Colonic mucosa (tissue), 4 donors: ENCODE results near the gene PANX1. TPM values are rescaled to one million over a fixed set of nuclear protein-coding genes. Genes with fewer than 3 reads are reported as not detected.

Experiments
- DNase-seq: peaks from one replicate; pipeline ENCODE4 v3.0.0-alpha.2; 2020
- H3K27ac ChIP-seq: fragments of 200-600 bp; one replicate; pipeline ENCODE4 v1.8.0; 2021
- H3K27me3 ChIP-seq: fragments of 200-600 bp; one replicate; pipeline ENCODE4 v1.8.0; 2021
- H3K36me3 ChIP-seq: fragments of 200-600 bp; one replicate; pipeline ENCODE4 v1.8.0; 2021
- H3K4me1 ChIP-seq: fragments of 200-600 bp; one replicate; pipeline ENCODE4 v1.8.0; 2021; ENCODE audit warnings: mild to moderate bottlenecking
- H3K4me3 ChIP-seq: fragments of 200-600 bp; one replicate; pipeline ENCODE4 v1.8.0; 2021
- H3K9ac ChIP-seq, 2 donors: one replicate each; pipeline ENCODE4 v1.7.0; 2013; ENCODE audit warnings: control low read depth in 2 of 2, low read depth in 2 of 2, low read length in 2 of 2
- H3K9me3 ChIP-seq: fragments of 200-600 bp; one replicate; pipeline ENCODE4 v1.8.0; 2021
- CTCF ChIP-seq: fragments of 200-600 bp; IDR thresholded peaks from one replicate; pipeline ENCODE4 v1.8.0; 2022; ENCODE audit warnings: antibody characterized with exemption, mild to moderate bottlenecking
- intact Hi-C: fragments of 100-400 bp; cut with DNase I; formaldehyde crosslinking; loops from one replicate; pipeline ENCODE4 v1.14.1; 2022
- total RNA-seq, 2 donors: library from RNA; stranded (reverse); fragmentation: NEBNext Ultra II Directional in 1 of 2; extraction: Animal tissue kit (Norgen Biotek cat#: 25700) in 1 of 2; gene quantifications; one replicate each; pipeline ENCODE4 v1.2.1, GENCODE V29; 2021
- donor health status: healthy.
- donor health status: DM: no; HTN: no; CAD: no.
- donor health status: DM: no; HTN: no; CAD: no.

PANX1 gene
- total RNA-seq, 2 donors from 2014 or later: 7.8 to 11.1 TPM

- DNase-seq: no peak
- Histone ChIP-seq H3K4me1 (no peaks in the 10 kb centered on the region), H3K27me3 (no peaks in the 10 kb centered on the region), H3K4me3 (no peak overlapping the region), H3K36me3 (no peaks in the 10 kb centered on the region), H3K9ac (no peak overlapping the region), H3K9me3 (no peaks in the 10 kb centered on the region), H3K27ac (peak overlapping the region; percentile 73)
- no peak for TF ChIP-seq CTCF
- intact Hi-C loops: no loop called here
Measured at GRCh38 chr11:94133752-94134151, 5.1 kb downstream of the PANX1 start.

- Histone ChIP-seq H3K9me3 (no peaks in the 10 kb centered on the region), H3K4me1 (peaks cover 3% of the 10 kb centered on the region), H3K9ac (peak overlapping the region in 1 of 2 donors; percentile 2), H3K27me3 (no peaks in the 10 kb centered on the region), H3K4me3 (no peak overlapping the region), H3K36me3 (no peaks in the 10 kb centered on the region), H3K27ac (peak overlapping the region; percentile 73)
- intact Hi-C loops: no loop called here
- DNase-seq: peak; percentile 51
- no peak for TF ChIP-seq CTCF
Measured at GRCh38 chr11:94134651-94135512, 6.2 kb downstream of the PANX1 start.

GRCh38 chr11:94139416-94139815, 10.8 kb downstream of the PANX1 start:
- intact Hi-C loops: no loop called here
- no peaks in the 10 kb centered on the region for H3K9me3 ChIP-seq
- no peak for DNase-seq
- no peaks in the 10 kb centered on the region for H3K27me3 ChIP-seq
- H3K9ac ChIP-seq: no peak overlapping the region
- H3K36me3 ChIP-seq: no peaks in the 10 kb centered on the region
- no peak overlapping the region for H3K27ac ChIP-seq
- peaks cover 9% of the 10 kb centered on the region for H3K4me1 ChIP-seq
- TF ChIP-seq CTCF: no peak
- no peak overlapping the region for H3K4me3 ChIP-seq

GRCh38 chr11:94140154-94140655, 11.6 kb downstream of the PANX1 start:
- intact Hi-C loops: no loop called here
- TF ChIP-seq CTCF: no peak

GRCh38 chr11:94141511-94142307, 13.1 kb downstream of the PANX1 start:
- Histone ChIP-seq H3K27me3 (no peaks in the 10 kb centered on the region), H3K27ac (no peak overlapping the region), H3K36me3 (no peaks in the 10 kb centered on the region), H3K9ac (no peak overlapping the region), H3K4me1 (peaks cover 9% of the 10 kb centered on the region), H3K9me3 (no peaks in the 10 kb centered on the region), H3K4me3 (no peak overlapping the region)
- intact Hi-C loops: no loop called here
- DNase-seq: no peak
- TF ChIP-seq CTCF: no peak

More at GRCh38 chr11:94140154-94140655, 11.6 kb downstream of the PANX1 start:
- Histone ChIP-seq H3K27ac (no peak overlapping the region), H3K4me1 (peaks cover 9% of the 10 kb centered on the region), H3K27me3 (no peaks in the 10 kb centered on the region), H3K9me3 (no peaks in the 10 kb centered on the region), H3K9ac (no peak overlapping the region), H3K36me3 (no peaks in the 10 kb centered on the region), H3K4me3 (no peak overlapping the region)
- DNase-seq: no peak
